H1 (cell line): ENCODE data around the gene HSF5. TPM values are rescaled to one million over a fixed set of nuclear protein-coding genes. Genes with fewer than 3 reads are reported as not detected.

Experiments used
- CTCF ChIA-PET: fragments of 300-600 bp; sonication (Branson Sonifier 250); formaldehyde crosslinking; loops from one replicate; lab custom pipeline; 2021; ENCODE audit not compliant: partially characterized antibody; lab: Charles Lee
- POLR2A ChIA-PET: fragments of 300-600 bp; sonication (Branson Sonifier 250); formaldehyde crosslinking; loops from one replicate; lab custom pipeline; 2021; ENCODE audit warnings: inconsistent platforms; ENCODE audit not compliant: partially characterized antibody; lab: Charles Lee
- DNase-seq, 2 experiments: peaks; one replicate each; pipeline versions ENCODE4 v3.0.0 to v3.0.0-alpha.2; 2010 to 2022; ENCODE audit warnings: low spot score in 2 of 2, low read depth in 1 of 2, mixed read lengths in 1 of 2
- FAIRE-seq: peaks from 2 replicates; lab custom pipeline; 2011; peaks lifted over from hg19 to GRCh38; lab: Jason Lieb, UNC
- H2AFZ ChIP-seq: 2 replicates; pipeline ENCODE4 v1.8.1; 2012; ENCODE audit warnings: low read length, inconsistent platforms
- H2AK5ac ChIP-seq: 2 replicates; pipeline ENCODE4 v1.6.1; 2013; ENCODE audit warnings: low read depth, low read length
- H2BK120ac ChIP-seq: replicated peaks from 2 replicates; pipeline ENCODE3; 2013; ENCODE audit warnings: low read depth, low read length, inconsistent platforms
- H2BK12ac ChIP-seq: 2 replicates; pipeline ENCODE4 v1.6.1; 2013; ENCODE audit warnings: low read depth, low read length
- H2BK15ac ChIP-seq: 2 replicates; pipeline ENCODE4 v1.6.1; 2013; ENCODE audit warnings: low read length
- H2BK20ac ChIP-seq: 2 replicates; pipeline ENCODE4 v1.6.1; 2013; ENCODE audit warnings: low read length
- H2BK5ac ChIP-seq: 2 replicates; pipeline ENCODE4 v1.6.1; 2013; ENCODE audit warnings: low read depth, low read length
- H3K14ac ChIP-seq: 2 replicates; pipeline ENCODE4 v1.6.1; 2013; ENCODE audit warnings: inconsistent platforms; ENCODE audit not compliant: insufficient read length
- H3K18ac ChIP-seq: 2 replicates; pipeline ENCODE4 v1.6.1; 2013; ENCODE audit warnings: low read length; ENCODE audit errors: extremely low read depth
- H3K23ac ChIP-seq: 2 replicates; pipeline ENCODE4 v1.6.1; 2013; ENCODE audit warnings: inconsistent platforms; ENCODE audit not compliant: insufficient read length
- H3K23me2 ChIP-seq: 2 replicates; pipeline ENCODE4 v1.6.1; 2013; ENCODE audit warnings: low read depth, low read length
- H3K27ac ChIP-seq: 2 replicates; pipeline ENCODE4 v1.6.1; 2011; ENCODE audit warnings: low read depth, low read length, inconsistent platforms
- H3K27me3 ChIP-seq, 4 experiments: replicated peaks in 1 of 4; 1 replicate in 1 of 4; 2 replicates in 3 of 4; pipeline versions ENCODE4 v1.6.1 to v1.8.1; 2011 to 2013; ENCODE audit warnings: low read length in 3 of 4, mild to moderate bottlenecking in 3 of 4, inconsistent platforms in 2 of 4, mixed read lengths in 2 of 4, moderate library complexity in 1 of 4; ENCODE audit not compliant: control insufficient read depth in 3 of 4, insufficient read depth in 3 of 4; ENCODE audit errors: extremely low read depth in 1 of 4
- H3K36me3 ChIP-seq, 4 experiments: 2 replicates each; pipeline versions ENCODE4 v1.6.1 to v1.8.1; 2011 to 2013; ENCODE audit warnings: mild to moderate bottlenecking in 4 of 4, low read length in 3 of 4, moderate library complexity in 2 of 4, control low read depth in 1 of 4, inconsistent platforms in 1 of 4; ENCODE audit not compliant: insufficient read depth in 4 of 4, control insufficient read depth in 2 of 4
- H3K4ac ChIP-seq: replicated peaks from 2 replicates; pipeline ENCODE3; 2013; ENCODE audit warnings: low read length, low read depth, mixed read lengths, inconsistent platforms; ENCODE audit not compliant: insufficient read length
- H3K4me1 ChIP-seq, 4 experiments: replicated peaks in 1 of 4; 1 replicate in 1 of 4; 2 replicates in 3 of 4; pipeline versions ENCODE4 v1.6.1 to v1.8.1; 2011 to 2013; ENCODE audit warnings: low read length in 3 of 4, inconsistent platforms in 2 of 4, mixed read lengths in 1 of 4; ENCODE audit not compliant: insufficient read depth in 4 of 4, control insufficient read depth in 3 of 4
- H3K4me2 ChIP-seq, 2 experiments: 2 replicates each; pipeline versions ENCODE4 v1.6.1 to v1.8.1; 2011 to 2013; ENCODE audit warnings: low read depth in 2 of 2, low read length in 2 of 2, control low read depth in 1 of 2, inconsistent platforms in 1 of 2, mild to moderate bottlenecking in 1 of 2; ENCODE audit not compliant: insufficient read depth in 1 of 2
- H3K4me3 ChIP-seq, 4 experiments: fragments of 200-600, 300-600 bp in 1 of 4; sonication (generic), shearing (Covaris generic), sonication (Bioruptor Twin) in 1 of 4; 2 replicates each; pipeline versions ENCODE4 v1.5.1 to v1.8.1; 2011 to 2016; ENCODE audit warnings: low read length in 4 of 4, low read depth in 3 of 4, control low read depth in 2 of 4, inconsistent platforms in 2 of 4, mild to moderate bottlenecking in 2 of 4, mixed read lengths in 1 of 4, moderate library complexity in 1 of 4; ENCODE audit not compliant: insufficient read depth in 2 of 4; ENCODE audit errors: extremely low read depth in 1 of 4
- H3K56ac ChIP-seq: replicated peaks from 2 replicates; pipeline ENCODE3; 2013; ENCODE audit warnings: low read depth, mild to moderate bottlenecking, mixed read lengths, low read length, inconsistent platforms; ENCODE audit not compliant: insufficient read length
- H3K79me1 ChIP-seq: 2 replicates; pipeline ENCODE4 v1.6.1; 2013; ENCODE audit warnings: low read depth, low read length, control low read depth
- H3K79me2 ChIP-seq, 2 experiments: 2 replicates each; pipeline versions ENCODE4 v1.6.1 to v1.8.1; 2012 to 2013; ENCODE audit warnings: low read length in 2 of 2, mild to moderate bottlenecking in 2 of 2, inconsistent platforms in 1 of 2; ENCODE audit not compliant: insufficient read depth in 2 of 2, control insufficient read depth in 1 of 2
- H3K9ac ChIP-seq, 4 experiments: replicated peaks in 1 of 4; 1 replicate in 1 of 4; 2 replicates in 3 of 4; pipeline versions ENCODE4 v1.6.1 to v1.8.1; 2011 to 2013; ENCODE audit warnings: low read depth in 3 of 4, low read length in 3 of 4, control low read depth in 2 of 4, mild to moderate bottlenecking in 2 of 4, moderate library complexity in 2 of 4, inconsistent platforms in 1 of 4; ENCODE audit errors: extremely low read depth in 1 of 4
- H3K9me3 ChIP-seq, 2 experiments: 2 replicates each; pipeline versions ENCODE4 v1.6.1 to v1.8.1; 2012 to 2013; ENCODE audit warnings: mild to moderate bottlenecking in 2 of 2, moderate library complexity in 2 of 2, control low read depth in 1 of 2, inconsistent platforms in 1 of 2, low read depth in 1 of 2, low read length in 1 of 2, mixed read lengths in 1 of 2; ENCODE audit not compliant: insufficient read depth in 2 of 2
- H4K20me1 ChIP-seq, 2 experiments: replicated peaks in 1 of 2; 2 replicates each; pipeline versions ENCODE3 to v1.8.1; 2011 to 2013; ENCODE audit warnings: inconsistent platforms in 2 of 2, low read length in 2 of 2, mild to moderate bottlenecking in 1 of 2; ENCODE audit not compliant: insufficient read depth in 2 of 2, control insufficient read depth in 1 of 2
- H4K5ac ChIP-seq: 2 replicates; pipeline ENCODE4 v1.6.1; 2013; ENCODE audit warnings: low read length, low read depth, mixed read lengths, inconsistent platforms; ENCODE audit not compliant: insufficient read length
- H4K8ac ChIP-seq: 2 replicates; pipeline ENCODE4 v1.8.0; 2013; ENCODE audit warnings: mild to moderate bottlenecking, moderate library complexity, low read length, inconsistent platforms; ENCODE audit not compliant: insufficient read depth; ENCODE audit errors: extremely low read depth
- H4K91ac ChIP-seq: replicated peaks from 2 replicates; pipeline ENCODE3; 2013; ENCODE audit warnings: low read length, mixed read lengths, inconsistent platforms; ENCODE audit not compliant: insufficient read length
- CTCF ChIP-seq, 3 experiments: IDR thresholded peaks; 1 replicate in 2 of 3; 2 replicates in 1 of 3; pipeline versions ENCODE4 v1.5.1 to v1.6.1; 2011; ENCODE audit warnings: low read length in 3 of 3, mild to moderate bottlenecking in 3 of 3, inconsistent platforms in 2 of 3, low read depth in 1 of 3, moderate library complexity in 1 of 3; ENCODE audit not compliant: insufficient read depth in 1 of 3; ENCODE audit errors: control extremely low read depth in 1 of 3
- FOSL1 ChIP-seq: IDR thresholded peaks from 2 replicates; pipeline ENCODE4 v1.6.1; 2011; ENCODE audit warnings: mild to moderate bottlenecking, low read depth, low read length, moderate library complexity; ENCODE audit not compliant: insufficient read depth
- RBBP5 ChIP-seq: IDR thresholded peaks from 2 replicates; pipeline ENCODE4 v1.7.1; 2012; ENCODE audit warnings: low read depth, mild to moderate bottlenecking, inconsistent platforms, low read length, moderate library complexity, borderline replicate concordance
- WGBS, 2 experiments: shearing (Covaris generic) in 1 of 2; methylation state at CpG; one replicate each; pipeline versions ENCODE4 v1.1.6 to v1.1.7; 2013 to 2015; ENCODE audit warnings: low lambda C conversion rate in 2 of 2, mixed read lengths in 2 of 2, inconsistent platforms in 1 of 2, low coverage in 1 of 2, missing lambda C conversion rate in 1 of 2; ENCODE audit not compliant: insufficient replicate concordance in 2 of 2, insufficient coverage in 1 of 2, insufficient read length in 1 of 2; ENCODE audit errors: extremely low coverage in 1 of 2, missing lambda C conversion rate in 1 of 2; 5-methylcytosine and 5-hydroxymethylcytosine counted together
- polyA plus RNA-seq, 7 experiments: library from polyadenylated mRNA; depleted of rRNA in 3 of 7; stranded (reverse) in 5 of 7; unstranded in 2 of 7; fragments of >200 nt in 5 of 7; fragments of 200-250 nt in 2 of 7; gene quantifications; 1 replicate in 5 of 7; 2 replicates in 1 of 7; 4 replicates in 1 of 7; pipeline versions ENCODE4 v1.2.1 to v1.2.3, GENCODE V29; 2011 to 2013; ENCODE audit warnings: missing spikeins in 2 of 7, mixed read lengths in 2 of 7
- total RNA-seq: library from RNA; stranded (reverse); fragmentation: NEBNext Ultra II Directional; extraction: Animal tissue kit (Norgen Biotek cat#: 25700); gene quantifications from 2 replicates; pipeline ENCODE4 v1.2.1, GENCODE V29; 2021

The HSF5 gene
- total and polyA plus RNA-seq, 2 of the 8 experiments (the other 6 are each of a cell fraction or from before 2014, with no cell fraction given) = not detected

- H4K91ac ChIP-seq = no peak overlapping the region
- H3K9me3 ChIP-seq = no peaks in the 10 kb centered on the region
- no peak overlapping the region for H3K4me2 ChIP-seq
- no peak overlapping the region for H4K5ac ChIP-seq
- H2BK12ac ChIP-seq = no peak overlapping the region
- no peak overlapping the region for H3K27ac ChIP-seq
- WGBS, 2 experiments = 86% methylated on average over 11 of the region's 11 CpGs; no CpG with 5 or more reads in 1 of the 2 experiments
- peaks cover 7 to 8% of the 10 kb centered on the region in 2 experiments for H4K20me1 ChIP-seq
- no peak overlapping the region for H3K14ac ChIP-seq
- TF ChIP-seq RBBP5 (no peak), FOSL1 (no peak), CTCF (IDR thresholded peaks at IDR 0.05; ENCODE audit: control extremely low read depth in 1 of 3, insufficient read depth in 1 of 3, low read depth in 1 of 3, low read length in 3 of 3) (no peak)
- H3K79me1 ChIP-seq = no peaks in the 10 kb centered on the region
- no peak overlapping the region for H3K18ac ChIP-seq
- no peaks in the 10 kb centered on the region for H3K79me2 ChIP-seq
- H3K9ac ChIP-seq = no peak overlapping the region
- no peak overlapping the region for H2AFZ ChIP-seq
- CTCF ChIA-PET = no interaction called here
- peaks cover 29 to 88% (median 65%) of the 10 kb centered on the region in 4 experiments for H3K36me3 ChIP-seq
- H3K23me2 ChIP-seq = no peaks in the 10 kb centered on the region
- no peaks in the 10 kb centered on the region for H3K27me3 ChIP-seq
- no peak overlapping the region for H3K23ac ChIP-seq
- no peak overlapping the region for H4K8ac ChIP-seq
- no peak for DNase-seq
- H2BK15ac ChIP-seq = no peak overlapping the region
- no peak overlapping the region for H3K4me3 ChIP-seq
- no peaks in the 10 kb centered on the region for H3K4me1 ChIP-seq
- H3K56ac ChIP-seq = no peak overlapping the region
- H2BK5ac ChIP-seq = no peak overlapping the region
- no peak overlapping the region for H2AK5ac ChIP-seq
- H2BK20ac ChIP-seq = no peak overlapping the region
- H2BK120ac ChIP-seq = no peak overlapping the region
- no peak for FAIRE-seq
- POLR2A ChIA-PET = interaction anchor here (1.0 to 2.1 kb wide), 3 partner anchors 9 to 10 kb away, joined by 3 to 11 read pairs (median 10); partner anchors contain the start of gene MTMR4
- no peak overlapping the region for H3K4ac ChIP-seq
These were observed 16.7 kb upstream of the HSF5 start for GRCh38 chr17:58504826-58505351.
